Heart right ventricle (tissue), 16 donors: ENCODE results near the gene IFFO2. TPM values are rescaled to one million over a fixed set of nuclear protein-coding genes. Genes with fewer than 3 reads are reported as not detected.

Source experiments
- ATAC-seq, 8 donors: fragments of 200-7000 bp; cut with Tn5 transposase; one replicate each; pipeline ENCODE4 v1.9.1; 2020; ENCODE audit warnings: mild to moderate bottlenecking in 8 of 8, moderate library complexity in 8 of 8, moderate number of reproducible peaks in 1 of 8
- DNase-seq, 2 donors: peaks; one replicate each; pipeline ENCODE4 v3.0.0-alpha.2; 2020
- H3K27ac ChIP-seq, 10 donors: fragments of 200-600 bp; sonication (generic) in 2 of 10; one replicate each; pipeline versions ENCODE4 v1.5.0 to v1.8.0; 2020 to 2022; ENCODE audit warnings: mild to moderate bottlenecking in 3 of 10
- H3K27me3 ChIP-seq, 7 donors: fragments of 200-600 bp; one replicate each; pipeline ENCODE4 v1.8.0; 2021 to 2022; ENCODE audit warnings: mild to moderate bottlenecking in 2 of 7
- H3K36me3 ChIP-seq, 9 donors: fragments of 200-600 bp; sonication (generic) in 1 of 9; one replicate each; pipeline versions ENCODE4 v1.5.0 to v1.8.0; 2020 to 2022; ENCODE audit warnings: mild to moderate bottlenecking in 2 of 9
- H3K4me1 ChIP-seq, 9 donors: fragments of 200-600 bp; sonication (generic) in 1 of 9; one replicate each; pipeline versions ENCODE4 v1.5.0 to v1.8.0; 2020 to 2022; ENCODE audit warnings: mild to moderate bottlenecking in 4 of 9
- H3K4me3 ChIP-seq, 10 donors: fragments of 200-600 bp; sonication (generic) in 2 of 10; one replicate each; pipeline versions ENCODE4 v1.5.0 to v1.8.0; 2020 to 2022; ENCODE audit warnings: mild to moderate bottlenecking in 7 of 10, moderate library complexity in 2 of 10
- H3K9me3 ChIP-seq, 11 donors: fragments of 200-600 bp in 10 of 11; sonication (generic) in 2 of 11; one replicate each; pipeline versions ENCODE4 v1.5.0 to v1.8.0; 2013 to 2022; ENCODE audit warnings: mild to moderate bottlenecking in 2 of 11, control low read depth in 1 of 11, moderate library complexity in 1 of 11
- WGBS, 2 donors: extraction: QIAGEN DNeasy Blood & Tissue Kit; methylation state at CpG; one replicate each; pipeline ENCODE4 v1.1.7; 2013; ENCODE audit warnings: inconsistent platforms in 1 of 2; 5-methylcytosine and 5-hydroxymethylcytosine counted together
- intact Hi-C, 10 donors: fragments of 100-400 bp; cut with DNase I; formaldehyde crosslinking; loops; one replicate each; pipeline versions ENCODE4 v1.11.1 to v1.14.2; 2022
- long read RNA-seq, 3 donors: library from polyadenylated mRNA; unstranded; transcript quantifications; one replicate each; pipeline ENCODE4 v2.0.0, GENCODE V29; 2020 to 2021
- polyA plus RNA-seq, 2 donors: library from polyadenylated mRNA; stranded (reverse); fragments of 200-250 nt; gene quantifications; one replicate each; pipeline ENCODE4 v1.2.3, GENCODE V29; 2013
- total RNA-seq, 10 donors: library from RNA; stranded (reverse); fragmentation: NEBNext Ultra II Directional in 3 of 10; extraction: Animal tissue kit (Norgen Biotek cat#: 25700) in 3 of 10; gene quantifications; one replicate each; pipeline versions ENCODE4 v1.2.1 to v1.2.4, GENCODE V29; 2021 to 2023
- TF ChIP-seq, protein P1 (sequence below), 9 donors: fragments of 200-600 bp; sonication (generic) in 2 of 9; IDR thresholded peaks; one replicate each; pipeline versions ENCODE4 v1.5.0 to v1.8.0; 2021 to 2022; ENCODE audit warnings: antibody characterized with exemption in 9 of 9, mild to moderate bottlenecking in 5 of 9, moderate library complexity in 1 of 9
- donor health status: Arrhythmogenic right ventricular cardiomyopathy.
- donor health status: ischemic (EF 13 %, LVEDD 7.1; RV severe dilation, severe dysfunction).
- donor health status: healthy with polysubstance abuse.
- donor health status: DM: no; HTN: yes; CAD: no.
- donor health status: DM: no; HTN: no; CAD: no.
- donor health status: ischemic (EF 25% LVEDD 6.9; RV normal size, moderate dysfunction).
- donor health status: ischemic (EF 25% LVEDD 5.7; RV mildly dilated, moderate dysfunction).
- donor health status: healthy.
- donor health status: DM: yes; HTN: yes; CAD: no.
- donor health status: Ischemic cardiomyopathy.
- donor health status: ischemic (EF 35%, LVEDD 5.7; RV mildly dilated, moderate dysfunction).
- donor health status: nonischemic (EF 11% LVEDD 7.7; RV severe dilation, severe dysfunction).
- donor health status: DM: yes; HTN: yes; CAD: no.
- donor health status: PGD.
- donor health status: ischemic (EF 29% LVEDD 5.4; RV normal size, mild dysfunction).
- donor health status: nonischemic (EF 23%, LVEDD 6.1; RV moderate dilation, normal function).

IFFO2 gene
- total RNA-seq (1 to 10 TPM; 3.2 to 8.2 (median 4.7) TPM), polyA plus RNA-seq (1 to 10 TPM; 2.2 to 2.3 TPM)
- long read RNA-seq, donor 1, full-length matches to known transcripts, result 1 of 2 reads
- long read RNA-seq, donor 1, partial matches to known transcripts, result 0 of 2 reads
- long read RNA-seq, donor 1, other reads (novel, unspliced or antisense), result 1 of 2 reads
- long read RNA-seq, donor 2, partial matches to known transcripts, result 0 of 1 reads
- long read RNA-seq, donor 2, other reads (novel, unspliced or antisense), result 0 of 1 reads
- long read RNA-seq, donor 3, partial matches to known transcripts, result 0 of 1 reads
- long read RNA-seq, donor 3, other reads (novel, unspliced or antisense), result 1 of 1 reads

DNA sequence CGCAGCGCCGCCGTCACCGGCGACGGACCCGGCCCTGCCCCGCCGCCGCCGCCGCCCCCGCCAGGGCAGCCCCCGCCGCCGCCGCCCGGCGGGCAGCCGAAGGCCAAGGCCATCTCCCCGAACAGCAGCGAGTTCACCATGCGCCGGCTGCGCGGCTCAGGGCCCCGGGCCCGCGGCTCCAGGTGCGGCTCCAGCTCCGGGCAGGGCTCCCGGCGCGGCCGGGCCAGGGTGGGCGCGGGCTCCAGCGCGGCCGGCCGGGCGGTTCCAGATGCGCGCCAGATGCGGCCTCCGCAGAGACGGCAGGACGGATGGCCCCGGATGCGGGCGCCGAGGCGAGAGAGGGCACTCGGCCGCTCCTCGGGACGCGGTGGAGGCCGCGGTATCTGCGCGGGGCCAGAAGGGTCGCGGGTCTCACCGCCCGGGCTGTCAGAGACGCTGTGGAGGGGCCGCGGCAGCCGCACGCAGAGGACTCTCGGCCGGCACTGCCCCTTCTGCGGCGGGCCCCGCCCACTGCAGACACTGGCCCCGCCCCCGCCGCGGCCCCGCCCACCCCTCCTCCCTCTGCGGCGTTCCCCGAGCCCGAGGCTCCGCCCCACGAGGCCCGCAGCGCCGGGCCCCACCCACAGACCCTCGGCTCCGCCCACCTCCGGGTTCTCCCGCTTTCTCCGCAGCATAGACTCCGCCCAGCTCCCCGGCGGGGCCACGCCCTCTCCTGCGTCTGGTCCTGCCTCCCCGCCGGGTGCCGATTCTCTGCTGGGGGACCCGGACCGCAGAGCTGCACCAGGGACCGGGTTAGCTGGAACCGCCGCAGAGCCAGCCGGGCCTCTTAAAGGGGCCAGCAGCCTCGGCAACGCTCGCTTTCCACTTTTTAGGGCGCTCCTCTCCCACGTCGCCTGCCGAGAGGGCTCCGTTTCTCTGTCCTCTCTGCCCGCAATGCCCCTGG lies at the start of gene IFFO2:
Gene IFFO2, minus strand, starts transcription at position 484 of the 943 bp plus-strand sequence. Its CDS starts 344 bp downstream, at position 140.
- ATAC-seq (peak; percentile 97 to 99 (median 98)), DNase-seq (peak; percentile 98 to 100)
- peaks cover 0 to 6% (median 0%) of the 10 kb centered on the region in 9 donors for H3K36me3 ChIP-seq
- TF ChIP-seq, protein P1, sequence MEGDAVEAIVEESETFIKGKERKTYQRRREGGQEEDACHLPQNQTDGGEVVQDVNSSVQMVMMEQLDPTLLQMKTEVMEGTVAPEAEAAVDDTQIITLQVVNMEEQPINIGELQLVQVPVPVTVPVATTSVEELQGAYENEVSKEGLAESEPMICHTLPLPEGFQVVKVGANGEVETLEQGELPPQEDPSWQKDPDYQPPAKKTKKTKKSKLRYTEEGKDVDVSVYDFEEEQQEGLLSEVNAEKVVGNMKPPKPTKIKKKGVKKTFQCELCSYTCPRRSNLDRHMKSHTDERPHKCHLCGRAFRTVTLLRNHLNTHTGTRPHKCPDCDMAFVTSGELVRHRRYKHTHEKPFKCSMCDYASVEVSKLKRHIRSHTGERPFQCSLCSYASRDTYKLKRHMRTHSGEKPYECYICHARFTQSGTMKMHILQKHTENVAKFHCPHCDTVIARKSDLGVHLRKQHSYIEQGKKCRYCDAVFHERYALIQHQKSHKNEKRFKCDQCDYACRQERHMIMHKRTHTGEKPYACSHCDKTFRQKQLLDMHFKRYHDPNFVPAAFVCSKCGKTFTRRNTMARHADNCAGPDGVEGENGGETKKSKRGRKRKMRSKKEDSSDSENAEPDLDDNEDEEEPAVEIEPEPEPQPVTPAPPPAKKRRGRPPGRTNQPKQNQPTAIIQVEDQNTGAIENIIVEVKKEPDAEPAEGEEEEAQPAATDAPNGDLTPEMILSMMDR (IDR thresholded peaks at IDR 0.05), result no peak
- intact Hi-C loops, result loop anchor here in 8 of 10 donors (2.0 to 10.0 kb wide), 9 partner anchors 34 to 136 kb away; partner anchors contain the start of gene ALDH4A1 (in 2 of the 8)
- peaks cover 0 to 26% (median 0%) of the 10 kb centered on the region in 7 donors for H3K27me3 ChIP-seq
- WGBS, 2 donors, result 0% methylated on average over 80 to 119 of the region's 119 CpGs
- no peaks in the 10 kb centered on the region for H3K9me3 ChIP-seq
- H3K4me1 ChIP-seq, result peaks cover 2 to 48% (median 32%) of the 10 kb centered on the region in 9 donors
- H3K27ac ChIP-seq, result peak within 1 kb of the TSS; percentile 42 to 85 (median 76)
- H3K4me3 ChIP-seq, result peak within 1 kb of the TSS; percentile 64 to 90 (median 84)

DNA sequence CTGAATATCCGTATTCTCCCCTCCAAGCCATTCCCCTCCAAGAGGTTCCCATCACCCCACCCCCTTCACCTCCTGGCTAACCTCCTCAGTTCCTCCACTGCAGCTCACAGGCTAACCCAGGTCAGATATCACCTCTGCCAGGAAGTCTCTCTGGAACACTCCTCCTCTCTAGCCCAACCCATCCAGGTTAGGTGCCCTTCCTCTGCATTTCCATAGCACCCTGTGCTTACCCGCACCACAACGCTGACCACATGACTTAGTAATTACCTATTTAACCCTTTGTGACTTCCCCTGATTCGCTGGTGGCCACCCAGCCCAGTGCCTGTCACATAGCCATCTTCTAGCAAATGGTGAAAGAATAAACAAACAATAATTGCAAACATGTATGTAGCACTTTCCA lies 49.5 kb upstream of the IFFO2 start:
- H3K36me3 ChIP-seq, result no peaks in the 10 kb centered on the region
- H3K9me3 ChIP-seq, result peaks cover 0 to 10% (median 0%) of the 10 kb centered on the region in 11 donors
- H3K27me3 ChIP-seq, result peaks cover 0 to 39% (median 16%) of the 10 kb centered on the region in 7 donors
- DNase-seq, result no peak
- WGBS, 2 donors, result 42 to 51% methylated on average over 4 of the region's 4 CpGs
- H3K4me3 ChIP-seq, result no peak overlapping the region
- TF ChIP-seq, protein P1 (IDR thresholded peaks at IDR 0.05), result no peak
- peaks cover 0 to 10% (median 0%) of the 10 kb centered on the region in 9 donors for H3K4me1 ChIP-seq
- intact Hi-C loops, result no loop called here
- H3K27ac ChIP-seq, result no peak overlapping the region
- ATAC-seq, result no peak

DNA sequence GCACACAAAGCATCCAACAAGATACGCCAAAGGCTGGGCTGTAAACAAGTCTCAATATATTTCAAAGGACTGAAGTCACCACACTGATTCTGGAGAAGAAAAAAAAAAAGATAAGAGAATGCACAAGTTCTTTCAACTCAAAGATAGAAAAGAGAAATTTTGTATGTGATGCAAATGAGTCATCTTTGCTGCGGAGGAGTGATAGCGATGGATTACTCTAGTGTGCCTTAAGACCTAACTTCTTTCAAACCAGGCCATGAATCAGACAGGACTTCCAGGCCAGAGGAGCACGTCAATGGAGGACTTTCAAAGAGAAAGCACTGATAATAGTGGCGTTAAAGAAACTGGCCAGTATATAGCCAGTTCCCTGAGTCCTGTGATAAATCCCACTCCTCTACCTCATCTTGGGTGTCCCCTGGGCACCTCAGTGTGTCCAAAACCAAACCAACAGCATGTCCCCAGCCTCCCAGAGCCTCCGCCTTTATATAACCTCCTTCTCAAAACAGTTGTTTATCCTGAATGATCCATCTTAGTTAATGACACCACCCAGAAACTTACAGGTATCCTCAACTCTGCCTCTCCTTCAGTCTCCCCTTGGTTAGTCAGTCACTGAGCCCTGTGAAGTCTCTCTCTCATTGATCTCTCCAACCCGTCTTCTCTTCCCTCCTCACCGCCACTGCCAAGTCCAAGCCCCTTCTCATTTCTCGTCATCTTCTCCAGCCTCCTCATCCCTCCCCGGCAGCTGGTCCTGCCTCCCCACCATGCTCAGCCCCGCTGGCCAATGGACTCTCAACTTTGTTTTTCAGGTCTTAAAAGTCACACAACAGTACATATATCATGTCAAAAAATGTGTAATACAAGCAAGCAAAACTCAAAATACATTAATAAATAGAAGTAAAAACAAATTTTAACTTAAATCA lies 47.2 kb upstream of the IFFO2 start:
- Histone ChIP-seq H3K9me3 (peaks cover 0 to 20% (median 0%) of the 10 kb centered on the region in 11 donors), H3K36me3 (no peaks in the 10 kb centered on the region), H3K4me1 (peaks cover 0 to 9% (median 0%) of the 10 kb centered on the region in 9 donors), H3K27me3 (peaks cover 0 to 39% (median 16%) of the 10 kb centered on the region in 7 donors), H3K4me3 (no peak overlapping the region), H3K27ac (no peak overlapping the region)
- ATAC-seq (no peak), DNase-seq (no peak)
- WGBS, 2 donors, result 86 to 91% methylated on average over 11 of the region's 11 CpGs
- intact Hi-C loops, result no loop called here
- TF ChIP-seq, protein P1 (IDR thresholded peaks at IDR 0.05), result no peak
